HepG2 (cell line): ENCODE results near the gene WWP2. TPM values are rescaled to one million over a fixed set of nuclear protein-coding genes. Genes with fewer than 3 reads are reported as not detected.
A peak's percentile ranks its signal among the peaks of the same experiment; 100 is the strongest.

Source experiments
- ATF1 ChIP-seq: IDR thresholded peaks from 2 replicates; pipeline ENCODE4 v1.6.1; 2016; ENCODE audit warnings: mild to moderate bottlenecking, control low read depth
- DBP ChIP-seq: sonication (generic); formaldehyde crosslinking; IDR thresholded peaks from 2 replicates; pipeline ENCODE4 v1.4.0; 2020; ENCODE audit warnings: missing genetic modification reagents; ENCODE audit errors: not compliant biosample characterization
- DMAP1 ChIP-seq: IDR thresholded peaks from 2 replicates; pipeline ENCODE4 v1.6.1; 2016
- FLYWCH1 ChIP-seq: sonication (generic); formaldehyde crosslinking; IDR thresholded peaks from 2 replicates; pipeline ENCODE4 v1.8.1; 2023; ENCODE audit warnings: mild to moderate bottlenecking, missing genetic modification reagents
- MEIS2 ChIP-seq: sonication (generic); formaldehyde crosslinking; IDR thresholded peaks from 2 replicates; pipeline ENCODE4 v1.9.0; 2021; ENCODE audit warnings: mild to moderate bottlenecking, missing genetic modification reagents
- NFE2 ChIP-seq: sonication (generic); formaldehyde crosslinking; IDR thresholded peaks from 2 replicates; pipeline ENCODE4 v1.4.0; 2020; ENCODE audit warnings: missing genetic modification reagents
- PPARG ChIP-seq: conservative IDR thresholded peaks from 2 replicates; pipeline ENCODE4 v1.6.1; 2016; ENCODE audit warnings: missing biosample characterization, missing genetic modification reagents
- SMYD3 ChIP-seq: sonication (generic); formaldehyde crosslinking; IDR thresholded peaks from 2 replicates; pipeline ENCODE4 v1.8.1; 2023; ENCODE audit warnings: mild to moderate bottlenecking, missing genetic modification reagents
- ZBTB1 ChIP-seq: sonication (generic); formaldehyde crosslinking; IDR thresholded peaks from 2 replicates; pipeline ENCODE4 v1.4.0; 2020; ENCODE audit warnings: missing genetic modification reagents, borderline replicate concordance
- ZFP82 ChIP-seq: sonication (generic); formaldehyde crosslinking; IDR thresholded peaks from 2 replicates; pipeline ENCODE4 v1.5.1; 2020; ENCODE audit warnings: mild to moderate bottlenecking, missing genetic modification reagents, borderline replicate concordance
- ZNF34 ChIP-seq: sonication (generic); formaldehyde crosslinking; IDR thresholded peaks from 2 replicates; pipeline ENCODE4 v1.4.0; 2020; ENCODE audit warnings: mild to moderate bottlenecking, missing genetic modification reagents, borderline replicate concordance
- ZNF703 ChIP-seq: sonication (generic); formaldehyde crosslinking; IDR thresholded peaks from 2 replicates; pipeline ENCODE4 v1.5.1; 2020; ENCODE audit warnings: missing genetic modification reagents, mild to moderate bottlenecking, moderate library complexity, borderline replicate concordance
- ZNF747 ChIP-seq: sonication (generic); formaldehyde crosslinking; IDR thresholded peaks from 2 replicates; pipeline ENCODE4 v1.8.1; 2023; ENCODE audit warnings: missing genetic modification reagents, mild to moderate bottlenecking, borderline replicate concordance
- polyA plus RNA-seq, 8 experiments: library from polyadenylated mRNA; depleted of rRNA in 3 of 8; stranded (reverse) in 7 of 8; unstranded in 1 of 8; fragments of >200 nt; fragmentation: Illumina TruSeq in 4 of 8; extraction: Trizol in 4 of 8; gene quantifications; 2 replicates each; pipeline versions ENCODE4 v1.2.1 to v1.2.3, GENCODE V29; 2011 to 2016; ENCODE audit warnings: low read depth in 4 of 8, missing spikeins in 1 of 8, mixed read lengths in 1 of 8; ENCODE audit not compliant: insufficient read depth in 1 of 8
- total RNA-seq, 5 experiments: library from RNA; depleted of rRNA; stranded (reverse); fragments of >200 nt; fragmentation: Illumina TruSeq; extraction: Trizol; gene quantifications; 2 replicates each; pipeline ENCODE4 v1.2.3, GENCODE V29; 2016; ENCODE audit warnings: low read depth in 1 of 5
- TF ChIP-seq, protein P1 (sequence below): sonication (generic); formaldehyde crosslinking; IDR thresholded peaks from 2 replicates; pipeline ENCODE4 v1.4.0; 2020; ENCODE audit warnings: missing genetic modification reagents, mild to moderate bottlenecking, borderline replicate concordance
- TF ChIP-seq, protein P2 (sequence below): sonication (generic); formaldehyde crosslinking; IDR thresholded peaks from 2 replicates; pipeline ENCODE4 v1.4.0; 2020; ENCODE audit warnings: mild to moderate bottlenecking, missing genetic modification reagents
- TF ChIP-seq, protein P3 (sequence below): sonication (generic); formaldehyde crosslinking; IDR thresholded peaks from 2 replicates; pipeline ENCODE4 v1.4.0; 2020; ENCODE audit warnings: missing genetic modification reagents
- TF ChIP-seq, protein P4 (sequence below): sonication (generic); formaldehyde crosslinking; conservative IDR thresholded peaks from 2 replicates; pipeline ENCODE4 v1.8.1; 2023; ENCODE audit warnings: missing genetic modification reagents

The WWP2 gene
- total and polyA plus RNA-seq, 2 of the 13 experiments (the other 11 are each of a cell fraction or from before 2014, with no cell fraction given) = 11.4 to 28.2 TPM

DNA sequence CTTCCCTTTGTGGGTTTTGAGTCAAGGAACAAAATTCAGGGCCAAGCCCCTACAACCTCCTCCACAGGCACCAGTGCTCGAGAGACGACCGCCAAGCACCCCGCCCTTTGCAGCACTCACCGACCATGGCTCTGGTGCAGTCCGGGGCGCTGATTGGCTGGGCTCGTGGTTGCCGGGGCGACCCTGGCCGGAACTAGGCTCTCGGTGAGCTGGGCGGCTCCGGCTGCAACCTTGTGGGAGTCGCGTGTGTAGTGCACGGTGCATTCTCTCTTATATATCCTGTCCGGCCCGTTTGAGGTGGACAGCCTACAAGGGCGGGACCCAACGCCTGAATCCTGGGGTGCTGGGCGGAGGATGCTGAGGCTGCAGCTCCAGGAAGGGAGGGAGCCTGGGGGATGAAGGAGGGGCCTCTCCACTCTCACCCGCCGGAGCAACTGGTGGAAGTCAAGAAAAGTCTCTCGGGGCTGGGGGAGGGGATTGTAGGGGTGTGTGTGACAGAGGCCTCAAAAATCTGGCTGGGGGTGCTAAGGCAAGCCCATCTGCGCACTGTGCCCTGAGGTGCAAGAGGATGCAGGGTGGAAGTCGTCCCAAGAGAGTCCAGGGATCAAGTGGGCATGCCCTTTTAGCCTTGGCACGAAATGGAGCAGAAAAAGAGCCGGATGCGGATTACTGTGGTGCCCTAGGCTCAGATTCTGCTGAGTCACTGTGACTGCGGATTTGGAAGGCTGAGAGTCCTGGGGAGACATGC, 35.6 kb upstream of the WWP2 start, which contains the start of gene NQO1 (continued):
- TF ChIP-seq, protein P1, sequence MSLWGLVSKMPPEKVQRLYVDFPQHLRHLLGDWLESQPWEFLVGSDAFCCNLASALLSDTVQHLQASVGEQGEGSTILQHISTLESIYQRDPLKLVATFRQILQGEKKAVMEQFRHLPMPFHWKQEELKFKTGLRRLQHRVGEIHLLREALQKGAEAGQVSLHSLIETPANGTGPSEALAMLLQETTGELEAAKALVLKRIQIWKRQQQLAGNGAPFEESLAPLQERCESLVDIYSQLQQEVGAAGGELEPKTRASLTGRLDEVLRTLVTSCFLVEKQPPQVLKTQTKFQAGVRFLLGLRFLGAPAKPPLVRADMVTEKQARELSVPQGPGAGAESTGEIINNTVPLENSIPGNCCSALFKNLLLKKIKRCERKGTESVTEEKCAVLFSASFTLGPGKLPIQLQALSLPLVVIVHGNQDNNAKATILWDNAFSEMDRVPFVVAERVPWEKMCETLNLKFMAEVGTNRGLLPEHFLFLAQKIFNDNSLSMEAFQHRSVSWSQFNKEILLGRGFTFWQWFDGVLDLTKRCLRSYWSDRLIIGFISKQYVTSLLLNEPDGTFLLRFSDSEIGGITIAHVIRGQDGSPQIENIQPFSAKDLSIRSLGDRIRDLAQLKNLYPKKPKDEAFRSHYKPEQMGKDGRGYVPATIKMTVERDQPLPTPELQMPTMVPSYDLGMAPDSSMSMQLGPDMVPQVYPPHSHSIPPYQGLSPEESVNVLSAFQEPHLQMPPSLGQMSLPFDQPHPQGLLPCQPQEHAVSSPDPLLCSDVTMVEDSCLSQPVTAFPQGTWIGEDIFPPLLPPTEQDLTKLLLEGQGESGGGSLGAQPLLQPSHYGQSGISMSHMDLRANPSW = peak; percentile 57; the same call in 1 of the 2 replicates
- TF ChIP-seq, protein P2, sequence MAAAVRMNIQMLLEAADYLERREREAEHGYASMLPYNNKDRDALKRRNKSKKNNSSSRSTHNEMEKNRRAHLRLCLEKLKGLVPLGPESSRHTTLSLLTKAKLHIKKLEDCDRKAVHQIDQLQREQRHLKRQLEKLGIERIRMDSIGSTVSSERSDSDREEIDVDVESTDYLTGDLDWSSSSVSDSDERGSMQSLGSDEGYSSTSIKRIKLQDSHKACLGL (CRISPR knock-in tag) = peak; percentile 28; the same call in 1 of the 2 replicates
- no peak for TF ChIP-seq ZNF703 (CRISPR knock-in tag)
- TF ChIP-seq ZNF747 (CRISPR knock-in tag) = 0 out of 2 replicates have a peak, but pooled peaks have one; percentile 11
- TF ChIP-seq ATF1 = no peak
- TF ChIP-seq DMAP1 = peak; percentile 66; the same call in 1 of the 2 replicates
- 0 out of 2 replicates have a peak, but pooled peaks have one; percentile 33 for TF ChIP-seq PPARG (CRISPR knock-in tag)
- no peak for TF ChIP-seq DBP (CRISPR knock-in tag)
- no peak for TF ChIP-seq ZBTB1 (CRISPR knock-in tag)
- no peak; the same call in 1 of the 2 replicates for TF ChIP-seq SMYD3 (CRISPR knock-in tag)
- TF ChIP-seq FLYWCH1 = no peak
- peak; percentile 83; the same call in 1 of the 2 replicates for TF ChIP-seq ZFP82 (CRISPR knock-in tag)
- TF ChIP-seq, protein P3, sequence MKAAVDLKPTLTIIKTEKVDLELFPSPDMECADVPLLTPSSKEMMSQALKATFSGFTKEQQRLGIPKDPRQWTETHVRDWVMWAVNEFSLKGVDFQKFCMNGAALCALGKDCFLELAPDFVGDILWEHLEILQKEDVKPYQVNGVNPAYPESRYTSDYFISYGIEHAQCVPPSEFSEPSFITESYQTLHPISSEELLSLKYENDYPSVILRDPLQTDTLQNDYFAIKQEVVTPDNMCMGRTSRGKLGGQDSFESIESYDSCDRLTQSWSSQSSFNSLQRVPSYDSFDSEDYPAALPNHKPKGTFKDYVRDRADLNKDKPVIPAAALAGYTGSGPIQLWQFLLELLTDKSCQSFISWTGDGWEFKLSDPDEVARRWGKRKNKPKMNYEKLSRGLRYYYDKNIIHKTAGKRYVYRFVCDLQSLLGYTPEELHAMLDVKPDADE (CRISPR knock-in tag) = peak; percentile 36; the same call in 1 of the 2 replicates
- TF ChIP-seq NFE2 = peak; percentile 96
- TF ChIP-seq, protein P4, sequence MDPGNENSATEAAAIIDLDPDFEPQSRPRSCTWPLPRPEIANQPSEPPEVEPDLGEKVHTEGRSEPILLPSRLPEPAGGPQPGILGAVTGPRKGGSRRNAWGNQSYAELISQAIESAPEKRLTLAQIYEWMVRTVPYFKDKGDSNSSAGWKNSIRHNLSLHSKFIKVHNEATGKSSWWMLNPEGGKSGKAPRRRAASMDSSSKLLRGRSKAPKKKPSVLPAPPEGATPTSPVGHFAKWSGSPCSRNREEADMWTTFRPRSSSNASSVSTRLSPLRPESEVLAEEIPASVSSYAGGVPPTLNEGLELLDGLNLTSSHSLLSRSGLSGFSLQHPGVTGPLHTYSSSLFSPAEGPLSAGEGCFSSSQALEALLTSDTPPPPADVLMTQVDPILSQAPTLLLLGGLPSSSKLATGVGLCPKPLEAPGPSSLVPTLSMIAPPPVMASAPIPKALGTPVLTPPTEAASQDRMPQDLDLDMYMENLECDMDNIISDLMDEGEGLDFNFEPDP = no peak
- TF ChIP-seq MEIS2 (CRISPR knock-in tag) = no peak; the same call in 1 of the 2 replicates
- TF ChIP-seq ZNF34 (CRISPR knock-in tag) = no peak
